Omental fat pad (tissue), 4 donors: ENCODE data around the gene EPN1. TPM values are rescaled to one million over a fixed set of nuclear protein-coding genes. Genes with fewer than 3 reads are reported as not detected.

ENCODE experiments used
- ATAC-seq: fragments of 150-250 bp; one replicate; pipeline ENCODE4 v1.9.1; 2016; ENCODE audit warnings: mild to moderate bottlenecking, moderate library complexity; ENCODE audit not compliant: low FRiP score
- DNase-seq: peaks from one replicate; pipeline ENCODE4 v3.0.0-alpha.2; 2019; ENCODE audit warnings: low spot score
- CTCF ChIP-seq, 3 donors: fragments of 450-650 bp; IDR thresholded peaks; one replicate each; pipeline ENCODE4 v1.5.1; 2016 to 2017; ENCODE audit warnings: antibody characterized with exemption in 3 of 3, mild to moderate bottlenecking in 3 of 3, moderate library complexity in 2 of 3
- total RNA-seq, 4 donors: library from RNA; depleted of rRNA; stranded (reverse); fragments of >200 nt; gene quantifications; one replicate each; pipeline ENCODE4 v1.1.0, GENCODE V29; 2016

EPN1 gene
- total RNA-seq, 4 donors from 2014 or later: 56.4 to 82.3 (median 62.0) TPM

GRCh38 chr19:55655648-55656040, 19.4 kb upstream of the EPN1 start:
- ATAC-seq: no peak
- no peak for TF ChIP-seq CTCF (IDR thresholded peaks at IDR 0.05)
- no peak for DNase-seq

- ATAC-seq: no peak
- TF ChIP-seq CTCF (IDR thresholded peaks at IDR 0.05): no peak
- no peak for DNase-seq
Measured at GRCh38 chr19:55656552-55656951, 18.5 kb upstream of the EPN1 start.

- ATAC-seq: no peak
- no peak for TF ChIP-seq CTCF (IDR thresholded peaks at IDR 0.05)
- no peak for DNase-seq
Measured at GRCh38 chr19:55656988-55657747, 17.9 kb upstream of the EPN1 start.

- no peak for TF ChIP-seq CTCF (IDR thresholded peaks at IDR 0.05)
- DNase-seq: no peak
- ATAC-seq: no peak
Measured at GRCh38 chr19:55658846-55659459, 16.1 kb upstream of the EPN1 start.

- no peak for TF ChIP-seq CTCF (IDR thresholded peaks at IDR 0.05)
- DNase-seq (no peak), ATAC-seq (no peak)
Measured at GRCh38 chr19:55659822-55660221, 15.2 kb upstream of the EPN1 start.

GRCh38 chr19:55660404-55660803, 14.6 kb upstream of the EPN1 start:
- TF ChIP-seq CTCF (IDR thresholded peaks at IDR 0.05): no peak
- ATAC-seq (no peak), DNase-seq (no peak)

- ATAC-seq: no peak
- TF ChIP-seq CTCF (IDR thresholded peaks at IDR 0.05): no peak
- DNase-seq: no peak
Measured at GRCh38 chr19:55660991-55661390, 14.0 kb upstream of the EPN1 start.
